Progenitor cell of endocrine pancreas (in vitro differentiated cells): ENCODE data around the gene PDE7B. TPM values are rescaled to one million over a fixed set of nuclear protein-coding genes. Genes with fewer than 3 reads are reported as not detected.

Source experiments
- DNase-seq: peaks from one replicate; pipeline ENCODE4 v3.0.0; 2021; ENCODE audit warnings: low spot score; ENCODE audit not compliant: unreplicated experiment
- H3K27ac Mint-ChIP-seq: 2 replicates; pipeline ENCODE4 v1.8.0; 2021; ENCODE audit warnings: mild to moderate bottlenecking, moderate library complexity, mixed read lengths
- H3K27me3 Mint-ChIP-seq: 2 replicates; pipeline ENCODE4 v1.8.0; 2021; ENCODE audit warnings: mixed read lengths
- H3K36me3 Mint-ChIP-seq: 2 replicates; pipeline ENCODE4 v1.8.0; 2022; ENCODE audit warnings: mixed read lengths; ENCODE audit not compliant: insufficient read depth
- H3K4me1 Mint-ChIP-seq: 2 replicates; pipeline ENCODE4 v1.8.0; 2021; ENCODE audit warnings: low read depth, mixed read lengths
- H3K4me3 Mint-ChIP-seq: 2 replicates; pipeline ENCODE4 v1.8.0; 2021; ENCODE audit warnings: low read depth, mild to moderate bottlenecking, moderate library complexity, mixed read lengths
- H3K9me3 Mint-ChIP-seq: 2 replicates; pipeline ENCODE4 v1.8.0; 2021; ENCODE audit warnings: low read depth, mixed read lengths
- total RNA-seq: library from RNA; stranded (reverse); gene quantifications from 2 replicates; pipeline ENCODE4 v1.2.1, GENCODE V29; 2021
- TF ChIP-seq, protein P1 (sequence below): fragments of 200-600 bp; sonication (generic); IDR thresholded peaks from one replicate; pipeline ENCODE4 v1.5.0; 2021; ENCODE audit warnings: antibody characterized with exemption, mild to moderate bottlenecking; ENCODE audit not compliant: unreplicated experiment

The PDE7B gene
- total RNA-seq, 1 donor from 2014 or later: 0.07 TPM

DNA sequence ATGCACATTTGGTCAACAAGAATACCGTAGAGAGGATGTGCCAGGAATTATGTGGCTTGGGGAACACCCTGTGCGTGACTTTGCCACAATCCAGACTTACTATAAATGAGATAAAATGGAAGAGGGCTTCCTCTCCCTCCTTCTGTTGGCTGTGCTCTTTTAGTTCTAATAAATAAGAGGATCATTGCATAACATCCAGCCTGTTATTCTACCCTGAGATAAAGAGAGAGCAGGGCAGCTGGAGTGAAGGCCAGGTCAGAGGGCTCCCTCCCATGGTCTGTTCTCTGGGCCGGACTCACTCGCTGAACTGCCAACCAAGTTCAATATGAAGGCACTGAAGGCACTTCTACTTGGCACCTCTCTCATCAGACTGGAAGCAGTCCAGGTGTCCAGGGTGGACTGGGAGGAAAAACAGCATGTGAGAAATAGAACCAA is 306.9 kb downstream of the PDE7B start:
- Mint-ChIP-seq H3K27me3 (peaks cover 2% of the 10 kb centered on the region), H3K27ac (no peak overlapping the region)

DNA sequence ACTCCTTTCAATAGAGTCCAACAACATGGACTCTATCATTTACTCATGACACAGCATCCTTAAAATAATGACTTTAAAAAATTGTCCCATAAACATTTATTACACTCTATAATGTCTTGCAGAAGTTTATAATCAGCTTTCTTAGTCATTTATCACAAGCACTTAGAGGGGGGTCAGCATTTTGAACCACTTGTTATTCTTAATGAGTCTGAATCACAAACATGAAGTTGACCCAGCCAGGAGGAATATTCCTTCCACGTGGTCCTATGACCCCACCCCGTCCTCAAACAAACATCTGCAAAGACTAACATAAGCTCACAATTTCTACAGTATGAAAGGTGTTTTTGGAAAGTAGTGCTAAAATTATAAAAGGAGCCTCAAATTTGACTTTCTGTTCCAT is 307.5 kb downstream of the PDE7B start:
- Mint-ChIP-seq H3K4me1 (peaks cover 3% of the 10 kb centered on the region), H3K36me3 (no peaks in the 10 kb centered on the region), H3K9me3 (peaks cover 3% of the 10 kb centered on the region), H3K4me3 (no peak overlapping the region), H3K27ac (no peak overlapping the region), H3K27me3 (peaks cover 2% of the 10 kb centered on the region)
- no peak for DNase-seq
- TF ChIP-seq, protein P1, sequence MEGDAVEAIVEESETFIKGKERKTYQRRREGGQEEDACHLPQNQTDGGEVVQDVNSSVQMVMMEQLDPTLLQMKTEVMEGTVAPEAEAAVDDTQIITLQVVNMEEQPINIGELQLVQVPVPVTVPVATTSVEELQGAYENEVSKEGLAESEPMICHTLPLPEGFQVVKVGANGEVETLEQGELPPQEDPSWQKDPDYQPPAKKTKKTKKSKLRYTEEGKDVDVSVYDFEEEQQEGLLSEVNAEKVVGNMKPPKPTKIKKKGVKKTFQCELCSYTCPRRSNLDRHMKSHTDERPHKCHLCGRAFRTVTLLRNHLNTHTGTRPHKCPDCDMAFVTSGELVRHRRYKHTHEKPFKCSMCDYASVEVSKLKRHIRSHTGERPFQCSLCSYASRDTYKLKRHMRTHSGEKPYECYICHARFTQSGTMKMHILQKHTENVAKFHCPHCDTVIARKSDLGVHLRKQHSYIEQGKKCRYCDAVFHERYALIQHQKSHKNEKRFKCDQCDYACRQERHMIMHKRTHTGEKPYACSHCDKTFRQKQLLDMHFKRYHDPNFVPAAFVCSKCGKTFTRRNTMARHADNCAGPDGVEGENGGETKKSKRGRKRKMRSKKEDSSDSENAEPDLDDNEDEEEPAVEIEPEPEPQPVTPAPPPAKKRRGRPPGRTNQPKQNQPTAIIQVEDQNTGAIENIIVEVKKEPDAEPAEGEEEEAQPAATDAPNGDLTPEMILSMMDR: no peak

More for the DNA sequence above, 306.9 kb downstream of the PDE7B start:
- TF ChIP-seq, protein P1: no peak
- peaks cover 3% of the 10 kb centered on the region for H3K4me1 Mint-ChIP-seq
- no peak overlapping the region for H3K4me3 Mint-ChIP-seq
- H3K9me3 Mint-ChIP-seq: peaks cover 3% of the 10 kb centered on the region
- no peak for DNase-seq
- no peaks in the 10 kb centered on the region for H3K36me3 Mint-ChIP-seq

DNA sequence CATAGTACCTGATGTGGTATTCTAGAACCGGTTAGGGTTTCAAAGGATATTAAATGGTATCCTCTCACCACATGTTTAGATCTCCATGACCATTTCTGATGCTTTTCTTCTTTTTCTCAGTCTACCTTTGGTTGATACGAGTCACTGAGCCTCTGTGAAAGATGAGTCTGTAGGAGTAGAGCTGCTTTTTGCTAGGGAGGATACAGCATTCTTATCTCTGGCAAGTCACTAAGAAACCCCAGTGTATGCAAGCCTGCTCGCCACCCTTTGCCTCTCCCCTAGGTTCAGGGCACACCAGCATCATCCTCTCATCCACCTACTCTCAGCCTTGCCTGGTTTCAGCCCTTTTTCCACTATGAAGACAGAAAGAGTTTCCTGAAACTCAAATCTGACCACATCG is 308.7 kb downstream of the PDE7B start:
- peaks cover 3% of the 10 kb centered on the region for H3K4me1 Mint-ChIP-seq
- no peak overlapping the region for H3K4me3 Mint-ChIP-seq
- H3K36me3 Mint-ChIP-seq: no peaks in the 10 kb centered on the region
- peaks cover 3% of the 10 kb centered on the region for H3K9me3 Mint-ChIP-seq
- no peak for DNase-seq
- peaks cover 2% of the 10 kb centered on the region for H3K27me3 Mint-ChIP-seq
- TF ChIP-seq, protein P1: no peak
- no peak overlapping the region for H3K27ac Mint-ChIP-seq

DNA sequence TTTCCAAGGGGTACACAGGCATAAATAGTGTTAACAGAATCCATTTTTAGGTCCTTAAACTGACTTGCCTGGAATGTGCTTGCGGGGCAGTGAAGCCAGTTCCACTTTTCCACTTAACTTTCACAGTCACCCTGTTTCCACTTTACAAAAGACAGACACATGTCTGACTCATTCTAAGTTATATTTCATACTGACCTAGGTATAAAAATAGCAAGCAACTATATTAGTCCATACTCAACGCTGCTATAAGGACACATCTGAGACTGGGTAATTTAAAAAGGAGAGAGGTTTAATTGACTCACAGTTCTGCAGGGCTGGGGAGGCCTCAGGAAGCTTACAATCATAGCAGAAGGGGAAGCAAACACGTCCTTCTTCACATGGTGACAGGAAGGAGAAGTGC is 310.4 kb downstream of the PDE7B start:
- TF ChIP-seq, protein P1: no peak
- Mint-ChIP-seq H3K27ac (no peak overlapping the region), H3K4me1 (peaks cover 1% of the 10 kb centered on the region), H3K36me3 (no peaks in the 10 kb centered on the region), H3K27me3 (peaks cover 2% of the 10 kb centered on the region), H3K4me3 (no peak overlapping the region), H3K9me3 (peaks cover 10% of the 10 kb centered on the region)
- no peak for DNase-seq

DNA sequence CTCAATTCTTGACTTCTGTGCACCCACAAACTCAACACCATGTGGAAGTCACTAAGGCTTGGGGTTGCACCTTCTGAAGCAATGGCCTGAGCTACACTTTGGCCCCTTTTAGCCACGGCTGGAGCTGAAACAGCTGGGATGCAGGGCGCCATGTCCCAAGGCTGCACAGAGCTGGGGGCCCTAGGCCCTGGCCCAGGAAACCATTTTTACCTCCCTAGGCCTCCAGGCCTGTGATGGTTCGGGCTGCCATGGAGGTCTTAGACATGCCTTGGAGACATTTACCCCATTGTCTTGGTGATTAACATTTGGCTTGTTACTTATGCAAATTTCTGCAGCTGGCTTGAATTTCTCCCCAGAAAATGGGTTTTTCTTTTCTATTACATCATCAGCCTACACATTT is 311.8 kb downstream of the PDE7B start:
- Mint-ChIP-seq H3K9me3 (peaks cover 16% of the 10 kb centered on the region), H3K4me1 (peaks cover 1% of the 10 kb centered on the region), H3K4me3 (no peak overlapping the region), H3K27me3 (peaks cover 2% of the 10 kb centered on the region), H3K27ac (no peak overlapping the region), H3K36me3 (no peaks in the 10 kb centered on the region)
- TF ChIP-seq, protein P1: no peak
- DNase-seq: no peak
